Measurements from ENCODE around the gene NCKAP5. TPM values are rescaled to one million over a fixed set of nuclear protein-coding genes. Genes with fewer than 3 reads are reported as not detected.
A peak's percentile ranks its signal among the peaks of the same experiment; 100 is the strongest.

Gene NCKAP5
- total and polyA plus RNA-seq, 11 donors = 0.51 to 10.5 (median 5.2) TPM

DNA sequence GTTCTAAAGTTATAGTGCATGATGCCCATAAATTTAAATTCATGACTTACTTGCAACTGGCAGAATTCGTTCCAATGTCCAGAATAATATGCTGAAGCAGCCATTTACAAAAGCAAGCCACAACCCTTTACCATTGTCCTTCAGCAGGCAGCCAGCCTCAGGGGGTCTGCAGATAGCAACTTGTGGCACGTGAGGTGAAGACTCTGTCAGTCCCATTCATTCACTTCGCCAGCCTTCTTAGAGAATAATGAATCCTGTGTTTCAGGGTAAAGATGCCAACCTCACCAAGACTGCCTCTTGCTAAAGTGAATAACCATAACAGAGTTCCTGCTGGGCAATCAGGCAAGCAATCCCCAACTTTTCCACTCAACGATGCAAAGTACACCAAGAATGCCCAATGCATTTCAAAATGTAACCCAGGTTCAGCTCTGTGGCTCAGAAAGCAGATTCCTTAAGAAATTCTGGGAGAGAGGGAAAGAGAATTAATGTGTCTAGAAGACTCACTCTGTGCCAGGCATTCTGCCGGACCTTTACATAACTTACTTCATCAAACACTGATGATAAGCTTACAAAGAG, 315.4 kb downstream of the NCKAP5 start:
- H3K27ac ChIP-seq = no peak overlapping the region
- ATAC-seq (no peak), DNase-seq (no peak)
- no peaks in the 10 kb centered on the region for H3K36me3 ChIP-seq
- WGBS, 4 donors = 86 to 88% (median 87%) methylated on average over 5 of the region's 5 CpGs
- intact Hi-C loops (cut with DNase I) = loop anchor here in 1 of 10 donors (10.0 kb wide), 1 partner anchor 592 kb away; no protein-coding TSS in a partner anchor
- H3K4me1 ChIP-seq = peaks cover 0 to 14% (median 6%) of the 10 kb centered on the region in 12 donors
- H3K27me3 ChIP-seq = no peaks in the 10 kb centered on the region
- TF ChIP-seq POLR2A (IDR thresholded peaks at IDR 0.05) = no peak
- TF ChIP-seq, protein P1, sequence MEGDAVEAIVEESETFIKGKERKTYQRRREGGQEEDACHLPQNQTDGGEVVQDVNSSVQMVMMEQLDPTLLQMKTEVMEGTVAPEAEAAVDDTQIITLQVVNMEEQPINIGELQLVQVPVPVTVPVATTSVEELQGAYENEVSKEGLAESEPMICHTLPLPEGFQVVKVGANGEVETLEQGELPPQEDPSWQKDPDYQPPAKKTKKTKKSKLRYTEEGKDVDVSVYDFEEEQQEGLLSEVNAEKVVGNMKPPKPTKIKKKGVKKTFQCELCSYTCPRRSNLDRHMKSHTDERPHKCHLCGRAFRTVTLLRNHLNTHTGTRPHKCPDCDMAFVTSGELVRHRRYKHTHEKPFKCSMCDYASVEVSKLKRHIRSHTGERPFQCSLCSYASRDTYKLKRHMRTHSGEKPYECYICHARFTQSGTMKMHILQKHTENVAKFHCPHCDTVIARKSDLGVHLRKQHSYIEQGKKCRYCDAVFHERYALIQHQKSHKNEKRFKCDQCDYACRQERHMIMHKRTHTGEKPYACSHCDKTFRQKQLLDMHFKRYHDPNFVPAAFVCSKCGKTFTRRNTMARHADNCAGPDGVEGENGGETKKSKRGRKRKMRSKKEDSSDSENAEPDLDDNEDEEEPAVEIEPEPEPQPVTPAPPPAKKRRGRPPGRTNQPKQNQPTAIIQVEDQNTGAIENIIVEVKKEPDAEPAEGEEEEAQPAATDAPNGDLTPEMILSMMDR (IDR thresholded peaks at IDR 0.05) = no peak
- H3K9me3 ChIP-seq = no peaks in the 10 kb centered on the region
- H3K4me3 ChIP-seq = no peak overlapping the region

DNA sequence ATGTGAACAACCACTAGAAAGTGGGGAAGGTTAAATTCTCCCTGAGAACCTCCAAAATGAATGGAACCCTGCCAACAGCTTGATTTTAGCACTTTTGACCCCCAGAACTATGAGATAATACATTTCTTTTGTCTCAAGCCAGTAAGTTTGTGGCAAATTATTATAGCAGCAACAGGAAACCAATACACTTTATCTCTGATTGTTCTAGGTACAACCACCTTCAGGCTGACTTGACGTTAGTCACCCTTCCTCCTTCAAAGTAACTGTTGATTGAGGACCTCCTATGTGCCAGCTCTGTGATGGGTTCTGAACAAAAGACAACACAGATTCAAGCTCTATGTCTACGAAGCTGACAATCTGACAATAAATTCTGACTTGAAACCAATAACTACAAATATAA, 318.9 kb downstream of the NCKAP5 start:
- Histone ChIP-seq H3K27ac (no peak overlapping the region), H3K9me3 (no peaks in the 10 kb centered on the region), H3K4me3 (no peak overlapping the region), H3K36me3 (no peaks in the 10 kb centered on the region), H3K27me3 (no peaks in the 10 kb centered on the region), H3K4me1 (peaks cover 0 to 24% (median 8%) of the 10 kb centered on the region in 12 donors)
- 64 to 67% (median 65%) methylated on average over 2 of the region's 2 CpGs for WGBS, 4 donors
- no peak for TF ChIP-seq POLR2A (IDR thresholded peaks at IDR 0.05)
- TF ChIP-seq, protein P1 (IDR thresholded peaks at IDR 0.05) = no peak
- intact Hi-C loops (cut with DNase I) = no loop called here
- DNase-seq (no peak), ATAC-seq (no peak)

GRCh38 chr2:133248264-133248663, 320.0 kb downstream of the NCKAP5 start:
- DNase-seq (peak in 3 of 5 donors; percentile 32 to 58 (median 35)), ATAC-seq (peak; percentile 77 to 94 (median 90))
- no peaks in the 10 kb centered on the region for H3K36me3 ChIP-seq
- intact Hi-C loops (cut with DNase I) = no loop called here
- no peaks in the 10 kb centered on the region for H3K9me3 ChIP-seq
- H3K27ac ChIP-seq = peak overlapping the region in 9 of 12 donors; percentile 25 to 76 (median 44)
- peaks cover 0 to 24% (median 8%) of the 10 kb centered on the region in 12 donors for H3K4me1 ChIP-seq
- WGBS, 4 donors = 47 to 62% (median 53%) methylated on average over 4 of the region's 4 CpGs
- TF ChIP-seq POLR2A (IDR thresholded peaks at IDR 0.05) = no peak
- TF ChIP-seq, protein P1 (IDR thresholded peaks at IDR 0.05) = no peak
- no peaks in the 10 kb centered on the region for H3K27me3 ChIP-seq
- no peak overlapping the region for H3K4me3 ChIP-seq

DNA sequence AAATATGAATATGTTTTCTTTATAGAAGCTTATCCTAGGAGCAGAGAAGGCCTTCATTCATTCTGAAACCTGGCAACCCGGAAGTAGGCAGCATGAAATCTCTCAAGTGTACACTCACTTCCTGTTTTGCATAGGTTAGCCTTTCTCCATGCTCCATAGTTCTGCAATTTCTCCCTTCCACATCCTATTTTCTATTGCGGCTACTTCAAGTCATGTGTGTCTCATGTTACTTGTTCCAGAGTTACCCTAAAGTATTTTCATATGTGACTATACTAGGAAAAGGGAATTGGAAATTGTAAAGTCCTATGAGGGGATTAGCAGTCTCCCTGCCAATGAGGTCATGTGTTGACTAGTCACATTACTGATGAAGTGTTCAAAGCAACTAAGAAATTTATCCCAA, 320.6 kb downstream of the NCKAP5 start:
- intact Hi-C loops (cut with DNase I) = no loop called here
- Histone ChIP-seq H3K27me3 (no peaks in the 10 kb centered on the region), H3K4me3 (no peak overlapping the region), H3K36me3 (no peaks in the 10 kb centered on the region), H3K4me1 (peaks cover 0 to 24% (median 8%) of the 10 kb centered on the region in 12 donors), H3K27ac (peak overlapping the region in 9 of 12 donors; percentile 25 to 76 (median 44)), H3K9me3 (no peaks in the 10 kb centered on the region)
- WGBS, 4 donors = 61 to 70% (median 62%) methylated on average over 2 of the region's 2 CpGs
- TF ChIP-seq POLR2A (IDR thresholded peaks at IDR 0.05) = no peak
- TF ChIP-seq, protein P1 (IDR thresholded peaks at IDR 0.05) = no peak
- DNase-seq (no peak), ATAC-seq (peak in 3 of 4 donors; percentile 38 to 49 (median 39))
